HL-60 (cell line): ENCODE measurements around the gene RWDD2A.

Source experiments
- DNase-seq, 2 experiments: peaks; one replicate each; pipeline ENCODE4 v3.0.0-alpha.2; 2010 to 2020; ENCODE audit warnings: low read depth in 1 of 2, low spot score in 1 of 2
- H3K27ac ChIP-seq: fragments of 250-450 bp; sonication (Bioruptor Pico); replicated peaks from 2 replicates; pipeline ENCODE4 v1.5.1; 2020; ENCODE audit warnings: mild to moderate bottlenecking, moderate library complexity
- H3K27me3 ChIP-seq: fragments of 250-450 bp; sonication (Bioruptor Pico); 2 replicates; pipeline ENCODE4 v1.5.1; 2021; ENCODE audit warnings: mild to moderate bottlenecking, moderate library complexity; ENCODE audit not compliant: insufficient read depth, poor library complexity, severe bottlenecking
- H3K4me3 ChIP-seq: replicated peaks from 2 replicates; pipeline ENCODE4 v1.5.1; 2011; ENCODE audit warnings: mild to moderate bottlenecking, control low read depth, low read length; ENCODE audit not compliant: insufficient read depth
- GABPA ChIP-seq: IDR thresholded peaks from 2 replicates; pipeline ENCODE4 v1.6.1; 2012; ENCODE audit warnings: low read depth
- POLR2AphosphoS5 ChIP-seq: IDR thresholded peaks from 2 replicates; pipeline ENCODE4 v1.6.1; 2012; ENCODE audit warnings: low read depth
- SPI1 ChIP-seq: IDR thresholded peaks from 2 replicates; pipeline ENCODE4 v1.6.1; 2012; ENCODE audit warnings: low read depth, mild to moderate bottlenecking, borderline replicate concordance
- long read RNA-seq: library from polyadenylated mRNA; unstranded; transcript quantifications from one replicate; pipeline ENCODE4 v2.0.0, GENCODE V29; 2020
- TF ChIP-seq, protein P1 (sequence below): IDR thresholded peaks from 2 replicates; pipeline ENCODE4 v1.6.1; 2012; ENCODE audit warnings: low read depth; ENCODE audit not compliant: insufficient replicate concordance
- TF ChIP-seq, protein P2 (sequence below): IDR thresholded peaks from one replicate; pipeline ENCODE4 v1.5.1; 2011; ENCODE audit warnings: low read length, control low read depth, inconsistent platforms; ENCODE audit not compliant: insufficient read depth

RWDD2A gene
- long read RNA-seq, transcript RWDD2A-201 (3 exons, 3,744 nt), result major isoform, 13 of 15 reads
- long read RNA-seq, partial matches to known transcripts, result 2 of 15 reads
- long read RNA-seq, other reads (novel, unspliced or antisense), result 0 of 15 reads

GRCh38 chr6:83192871-83193746, at the start of gene RWDD2A, which contains the start of gene PGM3:
TSS of gene RWDD2A (plus strand) at chr6:83193357. CDS start at chr6:83194452, 1,095 bp downstream.
TSS of gene PGM3 (minus strand) at chr6:83193265. CDS start at chr6:83191012, 2,253 bp downstream.
- Histone ChIP-seq H3K27me3 (no peaks in the 10 kb centered on the region), H3K4me3 (peak within 1 kb of the TSS; percentile 79), H3K27ac (peak within 1 kb of the TSS; percentile 59)
- TF ChIP-seq, protein P1, sequence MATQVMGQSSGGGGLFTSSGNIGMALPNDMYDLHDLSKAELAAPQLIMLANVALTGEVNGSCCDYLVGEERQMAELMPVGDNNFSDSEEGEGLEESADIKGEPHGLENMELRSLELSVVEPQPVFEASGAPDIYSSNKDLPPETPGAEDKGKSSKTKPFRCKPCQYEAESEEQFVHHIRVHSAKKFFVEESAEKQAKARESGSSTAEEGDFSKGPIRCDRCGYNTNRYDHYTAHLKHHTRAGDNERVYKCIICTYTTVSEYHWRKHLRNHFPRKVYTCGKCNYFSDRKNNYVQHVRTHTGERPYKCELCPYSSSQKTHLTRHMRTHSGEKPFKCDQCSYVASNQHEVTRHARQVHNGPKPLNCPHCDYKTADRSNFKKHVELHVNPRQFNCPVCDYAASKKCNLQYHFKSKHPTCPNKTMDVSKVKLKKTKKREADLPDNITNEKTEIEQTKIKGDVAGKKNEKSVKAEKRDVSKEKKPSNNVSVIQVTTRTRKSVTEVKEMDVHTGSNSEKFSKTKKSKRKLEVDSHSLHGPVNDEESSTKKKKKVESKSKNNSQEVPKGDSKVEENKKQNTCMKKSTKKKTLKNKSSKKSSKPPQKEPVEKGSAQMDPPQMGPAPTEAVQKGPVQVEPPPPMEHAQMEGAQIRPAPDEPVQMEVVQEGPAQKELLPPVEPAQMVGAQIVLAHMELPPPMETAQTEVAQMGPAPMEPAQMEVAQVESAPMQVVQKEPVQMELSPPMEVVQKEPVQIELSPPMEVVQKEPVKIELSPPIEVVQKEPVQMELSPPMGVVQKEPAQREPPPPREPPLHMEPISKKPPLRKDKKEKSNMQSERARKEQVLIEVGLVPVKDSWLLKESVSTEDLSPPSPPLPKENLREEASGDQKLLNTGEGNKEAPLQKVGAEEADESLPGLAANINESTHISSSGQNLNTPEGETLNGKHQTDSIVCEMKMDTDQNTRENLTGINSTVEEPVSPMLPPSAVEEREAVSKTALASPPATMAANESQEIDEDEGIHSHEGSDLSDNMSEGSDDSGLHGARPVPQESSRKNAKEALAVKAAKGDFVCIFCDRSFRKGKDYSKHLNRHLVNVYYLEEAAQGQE, result no peak
- no peak for TF ChIP-seq GABPA
- TF ChIP-seq POLR2AphosphoS5, result peak; percentile 69
- peak; percentile 58; the same call in 1 of the 2 replicates for TF ChIP-seq SPI1
- DNase-seq, result peak; percentile 60 to 85

- H3K27ac ChIP-seq, result no peak overlapping the region
Observed at GRCh38 chr6:83151114-83151513, 42.0 kb upstream of the RWDD2A start.

DNA sequence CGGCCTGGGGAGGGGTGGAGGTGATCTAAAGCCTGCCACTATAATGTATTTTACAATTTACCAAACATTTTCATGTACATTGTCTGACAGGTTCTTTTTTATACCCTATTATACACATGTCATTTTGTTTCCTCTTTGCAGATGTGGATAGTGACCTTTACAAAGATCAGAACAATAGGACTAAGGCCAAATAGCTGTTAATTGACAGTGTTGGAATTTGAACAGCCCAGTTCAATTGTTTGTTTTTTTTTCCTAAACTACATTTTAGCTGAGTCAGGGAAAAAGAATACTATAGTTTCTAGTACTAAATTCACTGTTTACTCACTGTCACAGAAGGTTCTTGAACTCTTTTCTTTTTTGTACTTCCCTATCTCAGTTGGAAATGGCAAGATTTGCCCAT, 40.2 kb upstream of the RWDD2A start:
- Histone ChIP-seq H3K4me3 (no peak overlapping the region), H3K27ac (no peak overlapping the region), H3K27me3 (no peaks in the 10 kb centered on the region)
- TF ChIP-seq, protein P1, result no peak
- TF ChIP-seq GABPA (no peak), SPI1 (no peak), POLR2AphosphoS5 (no peak)
- TF ChIP-seq, protein P2, sequence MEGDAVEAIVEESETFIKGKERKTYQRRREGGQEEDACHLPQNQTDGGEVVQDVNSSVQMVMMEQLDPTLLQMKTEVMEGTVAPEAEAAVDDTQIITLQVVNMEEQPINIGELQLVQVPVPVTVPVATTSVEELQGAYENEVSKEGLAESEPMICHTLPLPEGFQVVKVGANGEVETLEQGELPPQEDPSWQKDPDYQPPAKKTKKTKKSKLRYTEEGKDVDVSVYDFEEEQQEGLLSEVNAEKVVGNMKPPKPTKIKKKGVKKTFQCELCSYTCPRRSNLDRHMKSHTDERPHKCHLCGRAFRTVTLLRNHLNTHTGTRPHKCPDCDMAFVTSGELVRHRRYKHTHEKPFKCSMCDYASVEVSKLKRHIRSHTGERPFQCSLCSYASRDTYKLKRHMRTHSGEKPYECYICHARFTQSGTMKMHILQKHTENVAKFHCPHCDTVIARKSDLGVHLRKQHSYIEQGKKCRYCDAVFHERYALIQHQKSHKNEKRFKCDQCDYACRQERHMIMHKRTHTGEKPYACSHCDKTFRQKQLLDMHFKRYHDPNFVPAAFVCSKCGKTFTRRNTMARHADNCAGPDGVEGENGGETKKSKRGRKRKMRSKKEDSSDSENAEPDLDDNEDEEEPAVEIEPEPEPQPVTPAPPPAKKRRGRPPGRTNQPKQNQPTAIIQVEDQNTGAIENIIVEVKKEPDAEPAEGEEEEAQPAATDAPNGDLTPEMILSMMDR, result no peak
- DNase-seq, result no peak

More at GRCh38 chr6:83151114-83151513, 42.0 kb upstream of the RWDD2A start:
- no peaks in the 10 kb centered on the region for H3K27me3 ChIP-seq
- no peak overlapping the region for H3K4me3 ChIP-seq
- no peak for DNase-seq
- TF ChIP-seq, protein P2, result no peak
- no peak for TF ChIP-seq SPI1

DNA sequence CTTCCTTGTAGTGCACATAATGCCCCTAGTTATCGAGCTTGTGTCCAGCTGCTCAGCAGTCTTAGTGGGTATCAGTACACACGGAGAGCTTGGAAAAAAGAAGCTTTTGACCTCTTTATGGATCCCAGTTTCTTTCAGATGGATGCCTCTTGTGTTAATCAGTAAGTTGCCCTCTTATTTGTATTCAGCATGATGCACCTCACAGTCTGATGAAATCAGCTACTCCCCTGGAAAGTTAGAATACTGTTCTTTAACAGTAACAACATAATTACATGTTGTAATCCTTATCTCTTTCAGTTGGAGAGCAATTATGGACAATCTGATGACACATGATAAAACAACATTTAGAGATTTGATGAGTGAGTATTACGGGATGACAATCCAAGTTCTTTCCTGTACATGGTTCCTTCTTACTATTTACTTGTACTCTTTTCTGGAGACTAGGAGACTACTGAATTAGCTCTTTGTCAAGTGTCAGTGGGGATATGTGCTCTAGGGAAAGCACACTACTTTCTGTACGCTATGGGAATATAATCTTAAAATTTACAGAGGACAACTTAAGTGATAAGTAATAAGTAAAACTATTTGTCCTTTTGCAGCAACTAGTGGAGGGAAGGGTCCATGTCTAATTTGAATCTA, 39.2 kb upstream of the RWDD2A start:
- DNase-seq, result no peak
- no peaks in the 10 kb centered on the region for H3K27me3 ChIP-seq
- TF ChIP-seq POLR2AphosphoS5, result no peak
- no peak overlapping the region for H3K27ac ChIP-seq
- no peak overlapping the region for H3K4me3 ChIP-seq
